ENCODE results near the gene SLC4A9.

Gene SLC4A9

GRCh38 chr5:140381351-140381750 is 21.4 kb downstream of the SLC4A9 start:
- no peak overlapping the region for H3K4me3 ChIP-seq (ENCODE audit: low read depth, low read length)
- no peak for TF ChIP-seq CTCF (IDR thresholded peaks at IDR 0.05; ENCODE audit: low read depth, low read length, missing control alignments)
- no peak for DNase-seq (ENCODE audit: low read depth)

GRCh38 chr5:140381972-140382371 is 22.0 kb downstream of the SLC4A9 start:
- H3K4me3 ChIP-seq (ENCODE audit: low read depth, low read length): no peak overlapping the region
- no peak for TF ChIP-seq CTCF (IDR thresholded peaks at IDR 0.05; ENCODE audit: low read depth, low read length, missing control alignments)
- DNase-seq (ENCODE audit: low read depth): no peak

GRCh38 chr5:140382866-140383265 is 22.9 kb downstream of the SLC4A9 start:
- no peak for TF ChIP-seq CTCF (IDR thresholded peaks at IDR 0.05; ENCODE audit: low read depth, low read length, missing control alignments)
- no peak for DNase-seq (ENCODE audit: low read depth)
- H3K4me3 ChIP-seq (ENCODE audit: low read depth, low read length): no peak overlapping the region

GRCh38 chr5:140383300-140383699 is 23.3 kb downstream of the SLC4A9 start:
- no peak for DNase-seq (ENCODE audit: low read depth)
- H3K4me3 ChIP-seq (ENCODE audit: low read depth, low read length): no peak overlapping the region
- TF ChIP-seq CTCF (IDR thresholded peaks at IDR 0.05; ENCODE audit: low read depth, low read length, missing control alignments): no peak

- no peak for DNase-seq (ENCODE audit: low read depth)
- no peak for TF ChIP-seq CTCF (IDR thresholded peaks at IDR 0.05; ENCODE audit: low read depth, low read length, missing control alignments)
- H3K4me3 ChIP-seq (ENCODE audit: low read depth, low read length): no peak overlapping the region
These were observed 28.1 kb downstream of the SLC4A9 start for GRCh38 chr5:140388052-140388451.

- no peak for DNase-seq (ENCODE audit: low read depth)
- H3K4me3 ChIP-seq (ENCODE audit: low read depth, low read length): no peak overlapping the region
- TF ChIP-seq CTCF (IDR thresholded peaks at IDR 0.05; ENCODE audit: low read depth, low read length, missing control alignments): no peak
These were observed 31.3 kb downstream of the SLC4A9 start for GRCh38 chr5:140391312-140391711.

GRCh38 chr5:140391732-140392131 is 31.7 kb downstream of the SLC4A9 start:
- TF ChIP-seq CTCF (IDR thresholded peaks at IDR 0.05; ENCODE audit: low read depth, low read length, missing control alignments): no peak
- DNase-seq (ENCODE audit: low read depth): no peak
- H3K4me3 ChIP-seq (ENCODE audit: low read depth, low read length): no peak overlapping the region

All from GM12864 (cell line).